Stimulated activated memory B cell treated with anti-CD40 and anti-IgM and Interleukin-4, amounts not matched to agents 10 μg/mL and 1 μg/mL and 100 μg/mL, for 72 hours (primary cell): ENCODE measurements around the gene LRRC37A3.
"Not testable (repeated sequence)": the region's sequence is repeated elsewhere in the genome, so short reads cannot be mapped to it uniquely, and the experiment has no call there.

Experiments
- ATAC-seq: fragments of 150-1000 bp; cut with Tn5 transposase; 2 replicates; pipeline ENCODE4 v1.10.0; 2021
- H3K27ac Mint-ChIP-seq: one replicate; pipeline ENCODE4 v1.8.0; 2022; ENCODE audit warnings: mild to moderate bottlenecking, mixed read lengths
- H3K27me3 Mint-ChIP-seq: one replicate; pipeline ENCODE4 v1.8.0; 2022; ENCODE audit warnings: mixed read lengths
- H3K36me3 Mint-ChIP-seq: one replicate; pipeline ENCODE4 v1.8.0; 2022; ENCODE audit warnings: mixed read lengths
- H3K4me1 Mint-ChIP-seq: one replicate; pipeline ENCODE4 v1.8.0; 2022; ENCODE audit warnings: mixed read lengths
- H3K4me3 Mint-ChIP-seq: one replicate; pipeline ENCODE4 v1.8.0; 2022; ENCODE audit warnings: mild to moderate bottlenecking, moderate library complexity, mixed read lengths
- H3K9me3 Mint-ChIP-seq: one replicate; pipeline ENCODE4 v1.8.0; 2022; ENCODE audit warnings: mixed read lengths

The LRRC37A3 gene

DNA sequence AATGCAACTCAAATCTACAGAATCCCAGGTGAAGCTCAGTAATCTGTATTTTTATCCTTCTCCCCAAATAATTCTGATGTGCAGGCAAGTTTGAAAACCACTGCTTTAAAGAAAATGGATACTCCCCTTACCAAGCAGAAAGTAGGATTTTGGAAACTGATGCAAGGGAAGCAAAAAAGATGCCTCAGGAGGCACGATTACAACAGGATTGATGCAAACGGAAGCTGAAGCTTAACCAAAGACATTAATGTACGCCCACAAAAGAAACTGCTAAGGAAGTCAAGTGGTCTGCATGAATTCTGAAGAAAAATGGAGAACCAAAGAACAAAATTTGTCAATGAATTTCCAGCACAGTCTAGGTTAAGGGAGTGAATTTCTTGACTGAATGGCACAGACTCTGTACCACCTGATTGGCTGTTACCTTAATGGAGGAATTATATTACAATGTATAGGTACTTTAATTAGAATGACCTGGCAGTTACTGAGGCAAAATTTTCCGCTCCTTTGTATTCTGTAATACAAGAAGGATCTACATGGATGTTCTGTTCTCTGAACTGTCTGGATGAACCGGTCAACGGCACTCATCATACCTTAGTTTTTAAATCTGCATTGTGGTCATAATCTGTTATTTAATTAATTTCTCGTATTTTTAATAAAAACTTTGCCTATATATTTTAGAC lies 9.6 kb downstream of the LRRC37A3 start:
- not testable (repeated sequence) for H3K4me3 Mint-ChIP-seq, ATAC-seq, H3K27ac Mint-ChIP-seq, H3K9me3 Mint-ChIP-seq, H3K36me3 Mint-ChIP-seq, H3K4me1 Mint-ChIP-seq, H3K27me3 Mint-ChIP-seq

DNA sequence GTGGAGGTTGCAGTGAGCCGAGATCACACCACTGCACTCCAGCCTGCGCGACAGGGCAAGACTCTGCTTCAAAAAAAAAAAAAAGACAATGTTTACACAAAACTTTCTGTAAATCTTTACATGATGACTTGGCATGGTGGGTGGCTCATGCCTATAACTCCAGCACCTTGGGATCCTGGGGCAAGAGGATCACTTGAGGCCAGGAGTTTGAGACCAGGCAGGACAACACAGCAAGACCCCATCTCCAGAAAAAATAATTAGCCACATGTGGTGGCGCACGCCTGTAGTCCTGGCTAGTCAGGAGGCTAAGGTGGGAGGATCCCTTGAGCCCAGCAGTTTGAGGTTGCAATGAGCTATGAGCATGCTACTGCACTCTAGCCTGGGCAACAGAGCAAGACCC lies 15.2 kb downstream of the LRRC37A3 start:
- H3K36me3 Mint-ChIP-seq, ATAC-seq, H3K4me3 Mint-ChIP-seq, H3K27me3 Mint-ChIP-seq, H3K27ac Mint-ChIP-seq, H3K9me3 Mint-ChIP-seq, H3K4me1 Mint-ChIP-seq: not testable (repeated sequence)

DNA sequence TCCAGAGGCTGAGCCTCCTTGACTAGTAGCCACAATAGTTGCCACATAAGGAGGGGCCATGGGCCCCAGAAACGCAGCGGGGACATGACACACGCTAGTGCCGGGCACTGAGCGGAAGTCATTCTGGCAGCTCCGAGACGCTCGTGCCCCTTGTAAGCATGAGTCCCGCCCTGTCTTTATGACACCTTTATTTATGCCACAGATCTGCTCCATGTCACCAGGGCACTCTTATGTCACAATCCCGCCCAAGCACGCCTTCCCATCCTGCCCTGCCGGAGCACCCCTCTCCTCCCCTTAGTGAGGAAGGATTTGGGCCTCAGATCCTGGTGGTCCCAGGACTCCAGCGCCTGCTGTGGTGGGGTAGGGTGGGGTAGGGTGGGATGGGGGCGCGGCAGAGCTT lies 22.1 kb downstream of the LRRC37A3 start:
- H3K27ac Mint-ChIP-seq, H3K9me3 Mint-ChIP-seq, H3K4me3 Mint-ChIP-seq, H3K4me1 Mint-ChIP-seq, ATAC-seq, H3K36me3 Mint-ChIP-seq, H3K27me3 Mint-ChIP-seq: not testable (repeated sequence)

DNA sequence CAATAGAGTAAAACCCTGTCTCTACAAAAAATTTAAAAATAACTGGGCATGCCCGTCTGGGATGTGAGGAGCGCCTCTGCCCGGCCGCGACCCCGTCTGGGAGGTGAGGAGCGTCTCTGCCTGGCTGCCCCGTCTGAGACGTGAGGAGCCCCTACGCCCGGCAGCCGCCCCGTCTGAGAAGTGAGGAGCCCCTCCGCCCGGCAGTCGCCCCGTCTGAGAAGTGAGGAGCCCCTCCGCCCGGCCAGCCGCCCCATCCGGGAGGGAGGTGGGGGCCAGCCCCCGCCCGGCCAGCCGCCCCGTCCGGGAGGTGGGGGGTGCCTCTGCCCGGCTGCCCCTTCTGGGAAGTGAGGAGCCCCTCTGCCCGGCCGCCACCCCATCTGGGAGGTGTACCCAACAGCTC lies 45.1 kb downstream of the LRRC37A3 start:
- not testable (repeated sequence) for H3K27ac Mint-ChIP-seq, H3K27me3 Mint-ChIP-seq, H3K36me3 Mint-ChIP-seq, H3K4me3 Mint-ChIP-seq, H3K4me1 Mint-ChIP-seq, ATAC-seq, H3K9me3 Mint-ChIP-seq

DNA sequence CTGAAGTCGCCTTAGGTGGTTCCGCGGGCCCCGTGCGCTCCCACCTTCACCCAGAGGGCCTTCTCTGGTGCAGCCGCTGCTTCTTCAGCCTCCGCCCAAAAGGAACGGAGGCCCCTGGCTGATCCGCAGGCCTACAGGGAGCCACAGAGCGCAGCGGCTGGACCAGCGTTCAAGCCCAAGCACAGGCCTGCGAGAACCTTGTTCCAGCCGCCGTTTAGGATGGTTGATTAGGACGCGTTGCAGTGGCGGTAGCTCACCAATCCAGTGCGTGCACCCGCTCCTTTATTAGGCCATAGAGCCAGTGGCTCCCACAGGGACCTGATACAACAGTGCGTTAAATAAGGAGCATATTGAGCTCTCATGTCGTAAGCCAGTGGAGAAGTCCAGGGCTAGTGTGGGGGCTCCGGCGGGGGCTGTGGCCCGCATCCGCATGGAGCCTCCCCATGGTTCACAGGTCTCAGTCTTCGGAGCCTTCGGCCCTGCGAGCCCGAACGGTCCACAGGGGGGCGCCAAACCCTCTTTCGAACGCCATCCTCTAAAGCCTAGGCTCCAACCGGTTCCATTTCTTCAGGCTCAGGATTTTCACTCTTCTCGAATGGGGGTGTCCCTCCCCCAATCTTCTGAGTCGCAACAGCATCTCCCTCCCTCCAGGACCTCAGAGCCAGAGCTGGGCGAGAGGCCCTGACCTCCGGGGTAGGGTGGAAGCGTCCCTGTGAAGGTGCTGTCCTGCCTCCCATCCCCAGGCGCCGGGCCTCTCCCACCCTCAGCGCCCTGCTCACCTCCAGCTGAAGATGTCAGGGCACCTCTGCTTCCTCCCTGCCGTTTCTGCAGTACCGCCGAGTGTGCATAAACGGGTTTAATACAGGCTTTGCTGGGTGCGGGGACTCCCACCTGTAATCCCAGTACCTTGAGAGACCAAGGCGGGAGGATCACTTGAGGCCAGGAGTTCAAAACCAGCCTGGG lies 71.5 kb downstream of the LRRC37A3 start:
- H3K27ac Mint-ChIP-seq, H3K4me1 Mint-ChIP-seq, H3K36me3 Mint-ChIP-seq, H3K27me3 Mint-ChIP-seq, H3K9me3 Mint-ChIP-seq, H3K4me3 Mint-ChIP-seq: not testable (repeated sequence)
- peak; percentile 76 for ATAC-seq

DNA sequence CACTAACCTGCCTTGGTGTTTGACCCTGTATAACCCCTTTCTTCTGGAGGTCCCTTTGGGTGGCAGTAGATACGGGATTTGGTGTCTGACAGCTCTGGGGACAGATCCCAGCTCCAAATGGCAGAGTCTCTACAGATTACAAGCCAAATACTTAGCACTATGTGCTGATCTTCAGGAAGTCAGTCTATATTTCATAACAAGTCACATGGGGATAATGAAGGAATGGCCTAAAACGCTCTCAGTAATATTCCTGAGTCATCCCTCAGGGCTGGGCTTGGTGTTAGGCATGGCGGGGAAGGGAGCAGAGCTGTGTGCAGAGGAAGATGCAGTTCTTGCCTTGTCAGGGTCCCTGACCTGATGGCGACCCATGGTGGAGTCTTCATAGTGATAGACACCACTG lies 72.4 kb downstream of the LRRC37A3 start:
- not testable (repeated sequence) for ATAC-seq, H3K27me3 Mint-ChIP-seq, H3K4me3 Mint-ChIP-seq, H3K36me3 Mint-ChIP-seq, H3K27ac Mint-ChIP-seq, H3K9me3 Mint-ChIP-seq, H3K4me1 Mint-ChIP-seq

DNA sequence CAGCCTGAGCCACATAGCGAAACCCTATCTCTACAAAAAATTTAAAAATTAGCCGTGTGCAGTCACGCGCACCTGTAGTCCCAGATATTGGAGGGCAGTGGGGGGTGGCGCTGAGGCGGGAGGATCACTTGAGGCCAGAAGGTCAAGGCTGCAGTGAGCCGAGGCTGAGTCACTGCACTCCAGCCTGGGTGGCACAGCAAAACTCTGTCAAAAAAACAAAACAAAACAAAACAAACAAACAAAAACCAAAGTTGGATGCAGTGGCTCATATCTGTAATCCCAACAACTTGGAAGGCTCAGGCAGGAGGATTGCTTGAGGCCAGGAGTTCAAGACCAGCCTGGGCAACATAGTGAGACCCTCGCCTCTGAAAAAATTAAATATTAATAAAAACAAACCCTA lies 75.4 kb downstream of the LRRC37A3 start:
- H3K27me3 Mint-ChIP-seq, ATAC-seq: not testable (repeated sequence)

DNA sequence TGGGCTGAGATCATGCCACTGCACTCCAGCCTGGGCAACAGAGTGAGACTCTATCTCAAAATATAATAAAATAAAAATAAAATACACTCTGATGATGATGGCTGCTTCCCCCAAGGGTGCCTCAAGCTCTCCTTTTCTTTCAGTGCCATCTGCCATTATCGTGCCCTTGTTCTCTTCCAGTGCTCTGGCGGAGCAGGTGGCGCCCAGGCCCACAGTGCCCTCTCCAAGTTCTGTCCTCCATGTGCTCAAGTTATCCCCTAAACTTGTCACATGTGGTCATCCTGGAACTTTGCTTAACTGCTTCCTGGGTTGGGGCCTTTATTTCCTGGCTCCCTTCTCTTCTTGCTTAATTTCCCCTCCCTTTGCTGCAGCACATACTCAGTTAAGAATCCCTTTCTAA lies 76.4 kb downstream of the LRRC37A3 start:
- not testable (repeated sequence) for H3K36me3 Mint-ChIP-seq

More for the DNA sequence above, 75.4 kb downstream of the LRRC37A3 start:
- H3K9me3 Mint-ChIP-seq, H3K4me1 Mint-ChIP-seq, H3K27ac Mint-ChIP-seq, H3K4me3 Mint-ChIP-seq, H3K36me3 Mint-ChIP-seq: not testable (repeated sequence)

DNA sequence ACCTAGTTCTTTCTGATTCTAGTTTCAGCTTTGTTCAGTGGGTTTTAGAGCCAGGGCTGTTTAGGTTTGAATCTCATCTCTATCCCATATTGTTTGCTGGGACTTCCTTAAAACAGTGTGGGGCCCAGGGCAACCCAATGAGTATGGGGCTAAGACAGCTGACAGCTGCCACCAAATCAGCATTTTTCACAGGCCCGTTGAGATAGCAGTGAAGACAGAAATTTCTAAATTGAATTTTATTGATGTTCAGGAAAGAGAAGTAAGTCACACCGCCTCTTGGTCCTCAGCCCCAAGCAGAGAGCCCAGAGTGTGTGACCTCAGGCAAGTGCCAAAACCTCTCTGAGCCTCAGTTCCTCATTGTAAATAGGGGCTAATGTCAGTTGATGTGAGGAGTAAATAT lies 78.3 kb downstream of the LRRC37A3 start:
- H3K9me3 Mint-ChIP-seq, H3K27ac Mint-ChIP-seq, H3K4me3 Mint-ChIP-seq, ATAC-seq, H3K27me3 Mint-ChIP-seq, H3K36me3 Mint-ChIP-seq: not testable (repeated sequence)
- H3K4me1 Mint-ChIP-seq = peaks cover 15% of the 10 kb centered on the region

More for the DNA sequence above, 76.4 kb downstream of the LRRC37A3 start:
- not testable (repeated sequence) for H3K9me3 Mint-ChIP-seq, H3K27me3 Mint-ChIP-seq, ATAC-seq, H3K4me3 Mint-ChIP-seq, H3K4me1 Mint-ChIP-seq, H3K27ac Mint-ChIP-seq

DNA sequence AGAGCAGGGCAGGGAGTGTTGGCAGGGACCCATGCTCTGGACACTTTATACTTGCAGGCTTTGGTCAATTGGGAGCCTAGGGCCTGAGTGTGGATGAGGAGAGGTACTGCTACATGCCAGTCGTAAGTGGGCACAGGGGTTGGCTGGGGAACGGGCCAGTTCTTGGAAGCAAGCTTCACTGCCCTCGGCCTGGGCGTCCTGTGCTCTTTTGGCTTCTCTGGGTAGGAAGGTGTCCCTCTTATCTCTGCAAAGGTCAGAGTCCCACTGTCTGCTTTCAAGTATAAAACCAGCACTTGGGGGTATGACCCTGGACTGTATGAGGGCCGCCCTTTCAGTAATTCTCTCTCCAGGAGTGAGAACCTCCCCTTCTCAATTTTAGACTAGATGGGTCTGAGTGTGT lies 80.8 kb downstream of the LRRC37A3 start:
- not testable (repeated sequence) for ATAC-seq, H3K36me3 Mint-ChIP-seq, H3K27ac Mint-ChIP-seq, H3K27me3 Mint-ChIP-seq, H3K9me3 Mint-ChIP-seq, H3K4me3 Mint-ChIP-seq
- peaks cover 32% of the 10 kb centered on the region for H3K4me1 Mint-ChIP-seq

DNA sequence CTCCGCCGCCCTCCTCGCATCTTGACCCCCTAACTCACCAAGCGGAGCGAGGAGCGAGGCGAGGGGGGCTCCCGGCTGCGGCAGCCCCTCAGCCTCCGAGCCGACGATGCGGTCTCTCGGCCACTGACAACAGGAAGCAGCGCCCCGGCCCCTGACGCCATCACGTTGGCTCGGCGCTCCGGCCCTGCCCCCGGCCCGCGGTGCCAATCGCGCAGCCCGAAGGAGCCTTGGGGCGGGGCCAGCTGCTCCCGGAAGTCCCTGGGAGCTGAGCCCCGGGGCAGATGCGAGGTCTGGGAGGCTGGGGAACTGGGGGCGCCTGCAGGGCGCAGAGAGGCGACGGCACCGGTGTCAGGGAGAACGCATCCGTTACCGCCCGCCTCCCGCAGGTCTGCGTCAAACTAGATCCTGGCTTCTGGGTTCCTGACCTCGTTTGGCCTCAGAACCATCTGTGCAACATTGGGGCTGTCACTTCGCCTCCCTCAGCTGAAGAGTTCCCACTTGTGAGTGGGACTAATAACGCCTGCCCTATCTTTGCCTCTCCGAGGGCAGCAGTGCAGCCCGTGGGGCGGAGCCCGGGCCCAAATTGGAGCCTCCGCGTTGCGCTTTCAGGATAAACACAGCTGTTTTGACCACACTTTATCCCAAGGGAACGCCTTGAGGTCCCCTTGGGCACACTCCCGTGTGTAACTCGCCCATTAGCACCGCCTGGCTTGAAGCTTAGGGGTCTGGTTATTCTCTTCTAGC lies 82.1 kb downstream of the LRRC37A3 start:
- peak overlapping the region; percentile 86 for H3K4me3 Mint-ChIP-seq
- H3K27ac Mint-ChIP-seq = peak overlapping the region; percentile 94
- not testable (repeated sequence) for H3K27me3 Mint-ChIP-seq, H3K9me3 Mint-ChIP-seq, H3K36me3 Mint-ChIP-seq
- peaks cover 32% of the 10 kb centered on the region for H3K4me1 Mint-ChIP-seq
- peak; percentile 98 for ATAC-seq

DNA sequence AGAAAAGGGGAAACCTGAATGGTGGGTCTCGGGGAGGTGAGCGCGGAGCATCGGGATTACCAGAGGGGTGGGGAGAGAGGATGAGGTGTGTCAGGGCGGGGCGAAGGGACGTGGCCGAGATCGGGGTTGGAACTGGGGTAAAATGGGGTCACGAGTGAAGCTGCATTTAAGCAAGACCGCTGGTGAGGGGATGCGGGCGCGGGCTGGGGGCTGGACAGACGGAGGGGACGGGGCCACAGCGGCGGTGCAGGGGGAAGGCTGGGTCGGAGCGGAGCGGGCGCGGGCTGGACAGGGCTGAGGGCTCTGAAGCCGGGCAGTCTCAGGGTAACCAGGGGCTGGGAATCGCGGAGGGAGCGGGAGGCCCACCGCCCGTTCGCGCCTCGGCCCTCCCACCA lies 82.7 kb downstream of the LRRC37A3 start:
- ATAC-seq = peak; percentile 44
- peak overlapping the region; percentile 86 for H3K4me3 Mint-ChIP-seq
- H3K4me1 Mint-ChIP-seq = peaks cover 32% of the 10 kb centered on the region
- not testable (repeated sequence) for H3K9me3 Mint-ChIP-seq, H3K27me3 Mint-ChIP-seq, H3K36me3 Mint-ChIP-seq
- peak overlapping the region; percentile 94 for H3K27ac Mint-ChIP-seq

DNA sequence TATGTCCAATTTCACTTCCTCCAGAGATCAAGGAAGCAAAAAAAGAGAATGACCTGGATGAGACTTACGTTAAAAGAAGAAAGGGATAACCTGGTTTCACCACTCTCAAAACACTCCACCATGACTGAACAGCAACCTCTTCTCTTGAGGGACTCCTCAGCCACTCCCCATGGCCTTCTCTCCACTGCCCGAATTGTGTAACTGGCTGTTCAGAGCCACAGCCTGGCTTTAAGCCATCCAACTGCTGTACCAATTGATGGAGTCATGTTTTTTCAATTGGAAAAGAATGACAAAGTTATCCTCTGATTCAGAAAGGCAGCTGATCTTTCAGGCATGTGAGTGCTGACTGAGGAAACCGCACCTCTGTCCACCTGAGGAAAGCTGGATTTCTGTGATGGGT lies 85.2 kb downstream of the LRRC37A3 start:
- H3K4me1 Mint-ChIP-seq = peaks cover 42% of the 10 kb centered on the region
- H3K36me3 Mint-ChIP-seq, ATAC-seq, H3K4me3 Mint-ChIP-seq, H3K27me3 Mint-ChIP-seq, H3K9me3 Mint-ChIP-seq, H3K27ac Mint-ChIP-seq: not testable (repeated sequence)

DNA sequence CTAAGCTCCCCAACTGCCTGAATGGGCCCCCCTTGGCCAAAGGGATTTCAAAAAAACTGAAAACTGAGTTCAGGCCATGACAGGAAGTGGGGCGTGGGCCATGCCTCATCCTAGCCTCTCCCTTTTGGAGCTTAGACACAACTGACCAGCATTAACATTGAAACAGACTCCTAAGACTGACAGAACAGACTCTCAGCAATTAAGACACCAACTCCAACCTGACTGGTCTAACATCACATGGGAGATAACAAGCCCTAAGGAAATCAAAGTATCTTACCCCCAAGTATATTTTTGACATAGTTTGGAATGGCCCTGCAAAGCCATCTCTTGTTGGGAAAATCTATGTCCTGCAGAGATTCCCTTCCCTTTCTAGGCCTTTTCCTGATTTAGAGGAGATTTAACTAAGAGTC lies 88.6 kb downstream of the LRRC37A3 start:
- H3K27ac Mint-ChIP-seq, H3K4me3 Mint-ChIP-seq, H3K27me3 Mint-ChIP-seq, H3K36me3 Mint-ChIP-seq, ATAC-seq, H3K9me3 Mint-ChIP-seq: not testable (repeated sequence)
- H3K4me1 Mint-ChIP-seq = peaks cover 31% of the 10 kb centered on the region

DNA sequence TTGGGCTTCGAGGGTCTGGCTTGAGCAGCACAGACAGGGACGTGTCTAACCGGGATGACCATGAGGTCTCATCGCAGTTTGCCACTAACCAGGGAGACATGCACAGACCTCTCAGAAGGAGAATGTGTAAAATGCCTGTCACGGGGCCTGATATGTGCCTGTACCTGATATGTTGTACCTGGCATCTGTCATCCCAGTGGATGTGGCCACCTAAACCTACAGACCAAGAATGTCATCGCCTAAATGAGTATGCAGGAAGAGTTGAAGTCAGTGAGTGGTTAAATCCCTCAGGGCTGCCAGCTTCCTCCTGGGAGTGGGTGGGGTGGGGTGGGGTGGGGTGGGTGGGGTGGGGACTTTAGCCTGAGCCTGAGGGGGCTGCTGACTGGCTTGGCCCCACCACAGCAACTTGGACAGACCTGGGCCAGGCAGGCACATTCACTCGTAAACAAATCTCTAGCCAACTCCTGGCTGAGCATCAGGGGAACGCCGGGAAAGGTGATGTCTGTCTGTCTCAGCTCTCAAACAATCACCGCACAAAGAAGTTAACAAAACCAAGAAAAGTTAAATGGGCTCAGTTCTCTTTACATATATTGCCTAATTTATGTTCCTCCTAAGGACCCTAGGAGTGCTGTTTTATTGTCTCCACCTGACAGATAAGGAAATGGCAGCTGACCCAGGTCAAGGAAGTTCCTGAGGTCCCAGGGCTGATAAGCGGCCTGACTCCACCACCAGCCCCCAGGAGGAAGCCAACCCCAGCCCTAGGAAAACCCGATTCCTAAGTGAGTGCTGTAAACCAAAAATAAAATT lies 89.3 kb downstream of the LRRC37A3 start:
- H3K4me1 Mint-ChIP-seq = peaks cover 25% of the 10 kb centered on the region
- H3K27ac Mint-ChIP-seq, H3K36me3 Mint-ChIP-seq, H3K9me3 Mint-ChIP-seq, H3K4me3 Mint-ChIP-seq, H3K27me3 Mint-ChIP-seq, ATAC-seq: not testable (repeated sequence)
